ENCODE data around the gene NPAS3.

Gene NPAS3

DNA sequence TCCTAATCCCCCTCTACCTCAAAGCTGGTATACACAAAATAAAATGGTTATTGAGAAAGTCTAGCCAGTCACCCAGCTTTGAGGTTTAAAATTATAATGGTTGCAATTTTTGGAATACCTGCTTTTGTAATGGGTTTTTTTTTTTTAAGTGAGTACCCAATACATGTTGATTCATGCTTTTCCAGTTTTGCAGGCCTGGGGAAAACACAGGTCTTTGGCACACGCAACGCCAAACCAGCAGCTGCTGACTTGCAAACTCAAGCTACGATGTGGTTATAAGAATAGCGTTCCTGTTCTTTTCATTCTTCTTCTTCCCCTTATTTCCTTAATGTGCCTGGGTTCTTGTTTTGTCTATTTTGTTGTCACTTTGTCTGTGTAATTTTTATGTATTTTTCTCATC lies 779.2 kb downstream of the NPAS3 start:
- DNase-seq (ENCODE audit: low spot score), result no peak

DNA sequence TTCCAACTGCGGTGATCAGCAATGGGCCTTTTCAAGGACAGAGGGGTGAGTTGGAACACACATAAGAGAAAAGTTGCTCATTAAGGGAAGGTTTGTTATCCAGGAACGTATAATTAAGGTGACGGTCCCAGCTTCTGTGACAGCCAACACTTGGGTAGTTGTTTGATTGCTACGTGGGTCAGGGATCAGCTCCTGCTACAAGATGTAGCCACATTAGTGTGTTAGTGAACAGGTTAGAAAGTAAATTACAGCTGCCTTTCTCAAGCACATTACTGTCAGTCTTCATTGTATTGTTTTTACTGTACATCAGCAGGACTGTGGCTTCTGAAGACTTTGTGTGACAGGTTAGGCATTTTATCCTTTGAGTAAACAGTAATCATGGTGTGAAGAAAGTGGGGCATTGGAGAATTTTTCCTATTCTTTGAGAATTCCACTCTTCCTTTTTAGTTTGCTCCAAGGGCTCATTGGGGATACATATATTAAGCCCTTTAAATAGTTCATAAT lies 781.7 kb downstream of the NPAS3 start:
- DNase-seq (ENCODE audit: low spot score), result no peak

DNA sequence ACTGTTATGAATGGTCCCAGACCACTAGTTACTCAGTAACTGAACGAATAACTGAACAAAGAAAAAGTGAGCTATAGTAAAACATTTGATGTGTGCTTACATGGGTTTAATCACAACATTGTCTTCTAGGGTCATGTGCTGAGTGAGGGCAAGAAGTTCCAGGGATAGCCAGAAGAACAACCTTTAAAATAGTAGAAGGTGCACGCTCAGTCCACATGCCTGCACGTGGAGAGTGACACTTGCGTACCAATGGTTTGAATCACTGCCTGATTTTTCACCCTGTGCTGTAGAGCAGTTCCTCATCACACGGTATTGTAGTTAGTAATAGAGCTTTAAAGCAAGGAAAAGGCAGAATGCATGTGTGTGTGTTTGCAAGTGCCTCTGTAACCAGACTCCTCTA lies 788.0 kb downstream of the NPAS3 start:
- DNase-seq (ENCODE audit: low spot score), result no peak

DNA sequence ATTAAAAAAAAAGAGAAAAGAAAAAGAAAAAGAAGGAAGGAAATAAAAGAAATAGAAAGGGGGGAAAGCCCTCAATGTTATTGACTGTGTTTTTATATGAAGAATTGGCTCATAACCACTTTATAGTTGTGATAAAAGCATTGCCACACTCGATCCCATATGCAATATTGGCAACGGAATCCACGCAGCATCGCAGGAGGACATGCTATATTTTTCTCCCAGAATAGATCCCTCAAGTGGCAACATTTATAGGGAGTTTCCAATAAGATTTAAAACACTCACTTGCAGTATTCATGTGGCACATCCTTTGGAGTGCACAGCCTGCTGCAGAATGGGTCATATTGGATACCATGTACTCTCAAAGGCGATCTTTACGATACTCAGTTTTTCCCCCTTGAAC lies 788.9 kb downstream of the NPAS3 start:
- no peak for DNase-seq (ENCODE audit: low spot score)

DNA sequence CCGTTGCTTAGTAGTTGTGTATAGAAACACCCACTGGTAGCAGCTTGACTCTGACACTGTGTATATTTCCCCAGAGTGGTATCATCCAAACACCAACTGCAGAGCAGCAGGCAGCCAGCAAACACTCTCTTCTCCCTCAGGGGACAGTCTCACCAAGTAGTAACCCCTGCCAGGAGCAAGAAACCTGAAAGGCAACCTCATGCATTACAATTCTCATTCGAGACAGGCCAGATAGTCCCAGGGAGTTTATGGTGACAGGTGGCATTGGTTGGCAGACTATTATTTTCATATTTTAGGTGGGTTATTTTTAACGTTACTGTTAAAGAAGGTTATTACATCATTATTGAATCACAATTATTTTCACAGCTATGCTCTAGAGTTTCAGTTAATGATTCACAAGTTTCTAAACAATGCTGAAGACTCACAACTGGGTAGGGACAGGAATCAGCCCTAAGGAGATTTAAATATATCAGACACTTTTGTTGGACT lies 789.4 kb downstream of the NPAS3 start:
- no peak for DNase-seq (ENCODE audit: low spot score)

GRCh38 chr14:33730156-33730555 lies 791.5 kb downstream of the NPAS3 start:
- no peak for DNase-seq (ENCODE audit: low spot score)

DNA sequence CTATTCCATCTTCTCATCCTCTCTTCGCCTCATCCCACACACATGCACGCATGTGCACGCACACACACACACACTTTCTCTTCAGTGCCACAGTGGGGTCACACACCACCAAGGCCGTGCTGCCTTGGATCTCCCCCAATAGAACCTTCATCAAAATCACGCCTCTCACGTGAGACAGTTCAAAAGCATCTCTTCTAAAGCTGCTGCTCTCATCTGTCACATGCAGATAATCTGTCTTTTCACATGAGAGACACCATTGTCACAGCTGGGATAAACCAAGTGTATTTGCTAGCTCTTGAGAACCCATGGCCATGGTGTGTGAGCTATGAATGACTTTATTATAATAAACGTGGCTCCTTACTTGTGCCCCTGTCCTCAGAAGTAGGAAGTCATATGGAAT lies 793.5 kb downstream of the NPAS3 start:
- DNase-seq (ENCODE audit: low spot score), result no peak

DNA sequence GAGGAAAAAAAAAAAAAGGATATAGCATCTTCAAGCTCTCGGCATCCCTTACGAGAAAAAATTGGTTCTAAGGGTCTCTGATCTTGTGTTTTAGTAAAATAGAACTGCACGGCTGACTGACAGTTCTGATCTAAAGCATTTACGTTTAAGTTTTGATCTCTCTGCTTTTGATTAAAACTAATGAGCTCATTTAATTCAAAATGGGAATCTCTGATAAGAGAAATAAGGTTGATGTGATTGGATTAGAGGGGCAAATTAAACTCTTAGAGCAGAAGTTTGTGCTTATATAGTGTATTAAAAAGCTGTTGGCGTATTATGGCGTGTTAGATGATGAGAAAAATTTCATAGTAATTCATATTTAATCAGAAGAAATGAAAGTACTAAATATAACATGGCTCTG lies 794.6 kb downstream of the NPAS3 start:
- DNase-seq (ENCODE audit: low spot score), result no peak

GRCh38 chr14:33733721-33734120 lies 795.0 kb downstream of the NPAS3 start:
- DNase-seq (ENCODE audit: low spot score), result no peak

GRCh38 chr14:33734387-33734786 lies 795.7 kb downstream of the NPAS3 start:
- DNase-seq (ENCODE audit: low spot score), result no peak

GRCh38 chr14:33736299-33736825 lies 797.7 kb downstream of the NPAS3 start:
- no peak for DNase-seq (ENCODE audit: low spot score)

DNA sequence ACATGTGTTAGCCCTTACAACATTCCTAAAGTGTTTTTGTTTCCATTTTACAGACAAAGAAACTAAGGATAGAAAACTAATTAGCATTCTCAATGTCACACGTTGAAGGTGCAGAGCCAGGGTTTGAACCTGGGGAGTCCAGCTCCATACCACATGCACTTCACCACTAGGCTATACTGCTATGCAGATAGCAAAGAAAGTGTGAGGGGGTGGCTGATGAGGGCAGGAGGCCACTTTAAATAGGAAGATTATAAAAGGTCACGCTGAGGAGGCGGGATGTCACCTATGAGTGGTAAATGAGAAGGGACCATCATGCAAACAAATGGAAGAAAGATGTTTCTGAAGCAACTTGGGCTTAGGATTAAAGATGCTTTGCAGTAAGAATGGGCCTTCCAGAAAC lies 798.3 kb downstream of the NPAS3 start:
- DNase-seq (ENCODE audit: low spot score), result no peak

DNA sequence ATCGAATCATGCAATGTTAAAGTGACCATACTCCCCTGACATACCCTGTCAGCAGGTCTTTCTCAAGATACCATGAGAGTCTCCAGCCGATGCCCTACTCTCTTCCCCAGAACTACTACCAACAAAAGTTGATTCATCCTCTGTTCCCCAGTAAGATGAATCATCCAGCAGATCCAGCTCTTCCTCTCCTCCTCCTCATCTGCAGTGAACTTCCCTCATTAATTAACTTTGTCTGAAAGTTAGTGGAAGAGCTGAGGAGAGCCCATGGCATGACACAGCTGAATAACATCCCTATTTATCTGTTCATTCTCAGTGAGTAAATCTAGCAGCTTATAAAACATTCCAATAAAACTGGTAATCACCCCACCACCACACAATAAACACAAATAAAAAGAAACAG lies 798.8 kb downstream of the NPAS3 start:
- DNase-seq (ENCODE audit: low spot score), result no peak

- DNase-seq (ENCODE audit: low spot score), result no peak
These were observed 799.4 kb downstream of the NPAS3 start for GRCh38 chr14:33738029-33738428.

DNA sequence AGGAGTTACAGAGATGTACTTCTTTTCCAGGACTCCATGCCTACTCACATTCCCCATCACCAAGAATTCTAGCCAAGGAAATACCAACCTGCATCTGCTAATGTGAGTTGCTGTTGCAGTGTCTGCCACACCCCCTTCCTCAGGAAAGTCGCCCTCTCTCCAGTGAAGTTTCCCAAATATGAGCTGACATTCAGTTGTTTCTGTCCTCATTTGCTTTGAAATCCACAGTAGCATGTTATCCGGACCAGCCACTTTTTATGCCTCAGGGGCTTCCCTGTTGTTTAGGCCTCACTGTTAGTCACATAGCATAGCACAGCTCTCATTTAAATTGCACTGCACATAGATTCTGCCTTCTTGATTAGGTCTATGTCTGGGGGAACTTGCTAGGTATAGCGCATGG lies 799.8 kb downstream of the NPAS3 start:
- DNase-seq (ENCODE audit: low spot score), result no peak

GRCh38 chr14:33740531-33740930 lies 801.9 kb downstream of the NPAS3 start:
- no peak for DNase-seq (ENCODE audit: low spot score)

DNA sequence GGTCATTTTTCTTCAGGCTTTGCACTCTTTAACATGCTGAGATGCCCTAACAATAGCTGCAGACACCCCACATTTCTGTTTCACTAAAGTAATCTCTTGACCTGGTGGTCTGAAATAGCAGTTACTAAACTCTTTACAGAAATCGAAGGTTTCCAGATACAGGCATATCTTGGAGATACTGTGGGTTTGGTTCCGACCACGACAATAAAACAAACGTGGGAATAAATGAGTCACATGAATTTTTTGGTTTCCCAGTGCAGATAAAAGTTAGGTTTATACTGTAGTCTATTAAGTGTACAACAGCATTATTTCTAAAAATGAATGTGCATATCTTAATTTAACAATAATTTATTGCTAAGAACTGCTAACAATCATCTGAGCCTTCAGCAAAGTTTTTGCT lies 803.5 kb downstream of the NPAS3 start:
- DNase-seq (ENCODE audit: low spot score), result no peak

- DNase-seq (ENCODE audit: low spot score), result no peak
These were observed 806.5 kb downstream of the NPAS3 start for GRCh38 chr14:33745163-33745562.

- no peak for DNase-seq (ENCODE audit: low spot score)
These were observed 809.1 kb downstream of the NPAS3 start for GRCh38 chr14:33747749-33748148.

DNA sequence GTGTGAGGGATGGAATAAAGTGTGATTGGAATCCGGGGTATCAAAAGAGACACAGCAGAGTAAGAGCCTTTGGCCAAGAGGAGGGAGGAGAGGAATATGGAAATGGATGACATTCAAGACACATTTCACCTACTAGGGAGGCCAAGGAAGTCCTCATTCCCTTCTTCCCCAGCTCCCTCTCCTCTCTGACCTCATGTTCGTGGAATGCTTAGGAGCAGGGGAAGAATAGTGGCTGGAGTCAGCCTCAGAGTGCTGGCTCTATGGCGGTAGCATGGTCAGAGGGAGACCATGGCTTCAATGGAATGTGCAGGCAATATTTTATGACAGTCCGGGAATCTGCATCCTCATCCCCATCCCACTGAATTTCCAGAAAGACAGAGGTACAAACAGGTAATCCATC lies 815.6 kb downstream of the NPAS3 start:
- DNase-seq (ENCODE audit: low spot score), result no peak

GRCh38 chr14:33755358-33755757 lies 816.7 kb downstream of the NPAS3 start:
- DNase-seq (ENCODE audit: low spot score), result no peak

GRCh38 chr14:33756833-33757232 lies 818.2 kb downstream of the NPAS3 start:
- no peak for DNase-seq (ENCODE audit: low spot score)

DNA sequence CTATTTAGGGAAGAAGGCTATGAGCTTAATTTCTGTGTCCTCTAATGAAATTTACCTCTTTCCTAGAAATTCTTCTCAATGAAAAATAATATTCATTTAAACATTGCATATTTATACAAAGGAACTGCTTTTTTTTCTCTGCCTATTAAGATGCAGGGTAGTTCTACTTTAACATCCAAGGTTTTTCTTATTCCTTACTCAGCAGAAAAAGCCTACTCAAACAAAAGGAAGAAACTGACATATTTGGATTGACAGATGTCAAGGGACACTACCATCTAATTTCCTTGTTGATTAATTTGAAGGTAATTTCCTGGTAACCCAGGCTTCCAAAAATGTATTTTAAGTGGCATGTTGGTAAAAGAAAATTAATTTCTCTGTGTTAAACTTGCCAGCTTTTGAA lies 819.9 kb downstream of the NPAS3 start:
- no peak for DNase-seq (ENCODE audit: low spot score)

- DNase-seq (ENCODE audit: low spot score), result no peak
These were observed 823.6 kb downstream of the NPAS3 start for GRCh38 chr14:33762161-33762851.
